HG02973 (cell line): ENCODE data around the gene CRYZL1.
A peak's percentile ranks its signal among the peaks of the same experiment; 100 is the strongest.

ENCODE experiments used
- ATAC-seq: cut with Tn5 transposase; IDR thresholded peaks from one replicate; pipeline ENCODE4 v1.9.1; 2021; ENCODE audit warnings: moderate library complexity; ENCODE audit not compliant: unreplicated experiment

The CRYZL1 gene

DNA sequence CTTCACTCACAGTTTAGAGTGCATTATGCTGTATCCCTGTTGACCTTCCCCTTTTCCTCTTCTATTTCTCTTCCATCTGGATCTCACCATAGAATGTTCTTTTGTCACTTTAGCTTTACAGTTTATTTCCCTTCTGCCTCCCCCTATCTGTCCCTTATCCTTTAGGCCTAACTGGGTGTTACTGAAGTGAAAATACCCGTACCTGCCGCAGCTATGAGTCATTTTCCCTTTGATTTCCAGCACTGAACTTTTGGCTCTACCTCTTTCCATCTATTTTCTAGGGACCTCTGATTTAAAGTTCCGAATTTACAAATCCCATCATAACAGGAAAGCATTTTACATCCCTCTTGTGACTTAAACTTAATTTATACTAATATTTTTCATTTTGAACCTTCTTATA lies 20.5 kb upstream of the CRYZL1 start:
- no peak for ATAC-seq

GRCh38 chr21:33661146-33661545 lies 19.6 kb upstream of the CRYZL1 start:
- no peak for ATAC-seq

- ATAC-seq = no peak
Measured at GRCh38 chr21:33660406-33660805, 18.9 kb upstream of the CRYZL1 start.

DNA sequence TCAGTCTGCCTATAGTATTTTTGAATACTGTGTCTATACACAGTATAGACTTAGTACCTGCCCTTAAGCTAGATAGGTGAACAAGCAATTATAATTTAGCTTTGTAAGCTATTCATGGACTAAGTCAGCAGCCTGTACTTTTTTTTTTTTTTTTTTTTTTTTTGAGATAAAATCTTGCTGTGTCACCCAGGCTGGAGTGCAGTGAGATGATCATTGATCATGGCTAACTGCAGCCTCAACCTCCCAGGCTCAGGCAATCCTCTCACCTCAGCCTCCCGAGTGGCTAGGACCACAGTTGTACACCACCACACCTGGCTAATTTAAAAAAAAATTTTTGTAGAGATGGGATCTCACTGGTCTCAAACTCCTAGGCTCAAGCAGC lies 18.0 kb upstream of the CRYZL1 start:
- ATAC-seq = no peak

DNA sequence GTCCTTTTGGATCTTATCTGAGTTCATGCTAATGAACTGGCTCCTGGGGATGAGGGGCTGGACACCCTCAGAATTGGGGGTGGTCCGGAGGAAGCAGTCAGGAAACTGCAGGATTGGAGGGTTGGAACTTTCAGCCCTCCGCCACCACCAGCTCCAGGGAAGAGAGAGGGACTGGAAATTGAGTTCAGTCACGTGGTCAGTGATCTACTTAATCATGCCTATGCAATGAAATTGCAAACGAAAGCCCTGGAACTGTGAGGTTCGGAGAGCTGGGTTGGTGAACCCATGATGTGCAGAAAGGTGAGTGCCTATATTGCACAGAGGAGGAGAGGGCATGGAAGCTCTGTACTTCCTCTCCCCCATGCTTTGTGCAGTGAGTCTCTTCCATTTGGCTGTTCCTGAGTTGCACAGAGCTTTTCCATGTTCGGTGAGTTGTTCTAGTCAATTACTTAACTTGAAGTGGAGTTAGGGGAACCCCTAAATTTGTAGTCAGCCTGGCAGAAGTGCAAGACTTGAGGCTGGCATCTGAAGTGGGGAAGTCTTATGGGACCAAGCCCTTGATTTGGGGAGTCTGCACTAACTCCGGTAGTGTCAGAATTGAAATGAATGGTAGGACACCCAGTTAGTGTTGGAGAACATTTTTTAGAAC lies 17.5 kb upstream of the CRYZL1 start:
- ATAC-seq = no peak

GRCh38 chr21:33657124-33657820 lies 15.7 kb upstream of the CRYZL1 start:
- no peak for ATAC-seq

DNA sequence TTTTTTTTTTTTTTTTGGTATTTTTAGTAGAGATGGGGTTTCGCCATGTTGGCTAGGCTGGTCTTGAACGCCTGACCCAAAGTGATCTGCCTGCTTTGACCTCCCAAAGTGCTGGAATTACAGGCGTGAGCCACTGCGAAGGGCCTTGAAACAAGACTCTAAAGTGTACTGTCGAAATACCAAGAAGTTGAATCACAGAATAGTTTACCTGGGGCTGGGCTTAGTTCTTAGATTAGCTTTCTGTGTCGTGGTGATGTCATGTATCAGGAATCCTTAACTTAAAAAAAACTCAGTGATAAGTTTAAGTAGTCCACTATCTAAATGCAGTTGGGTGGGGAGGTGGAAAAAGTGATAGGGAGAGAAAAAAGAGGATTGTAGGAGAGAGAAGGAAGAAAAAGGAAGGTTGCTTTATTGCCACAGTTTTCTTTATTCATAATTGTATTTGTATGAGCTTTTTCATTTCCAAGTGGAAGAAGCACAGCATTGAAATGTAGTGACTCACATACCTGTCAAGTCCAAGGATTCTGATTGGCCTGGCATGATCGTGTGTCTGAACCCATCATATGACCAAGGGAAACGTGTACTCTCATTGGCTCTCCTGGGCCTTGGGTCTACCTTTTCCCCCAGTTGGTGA lies 14.2 kb upstream of the CRYZL1 start:
- no peak for ATAC-seq

- no peak for ATAC-seq
Measured at GRCh38 chr21:33654412-33654811, 12.9 kb upstream of the CRYZL1 start.

- no peak for ATAC-seq
Measured at GRCh38 chr21:33651965-33652680, 10.6 kb upstream of the CRYZL1 start.

GRCh38 chr21:33650929-33651509 lies 9.5 kb upstream of the CRYZL1 start:
- ATAC-seq = no peak

GRCh38 chr21:33650230-33650629 lies 8.7 kb upstream of the CRYZL1 start:
- no peak for ATAC-seq

GRCh38 chr21:33648555-33648954 lies 7.0 kb upstream of the CRYZL1 start:
- no peak for ATAC-seq

GRCh38 chr21:33647587-33647986 lies 6.0 kb upstream of the CRYZL1 start:
- ATAC-seq = no peak

DNA sequence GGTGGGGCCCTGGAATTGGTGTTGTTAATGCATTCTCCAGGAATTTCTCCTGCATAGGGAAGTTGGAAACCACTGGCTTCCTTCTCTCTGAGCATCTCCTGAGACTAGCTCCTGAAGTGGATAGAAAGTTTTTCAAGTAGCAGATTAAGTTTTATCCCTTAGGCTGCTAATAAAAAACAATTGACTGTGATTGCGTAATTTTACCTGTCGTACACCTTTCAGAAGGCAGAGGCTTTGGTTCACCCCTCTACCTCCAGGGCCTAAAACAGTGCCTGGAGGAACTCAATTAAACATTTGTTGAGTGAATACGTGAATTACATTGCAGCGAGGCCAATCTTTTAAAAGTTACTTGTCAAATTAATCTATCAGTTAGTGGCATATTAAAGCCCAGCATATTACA lies 4.2 kb upstream of the CRYZL1 start:
- ATAC-seq = no peak

- ATAC-seq = no peak
Measured at GRCh38 chr21:33644383-33645074, 3.0 kb upstream of the CRYZL1 start.

DNA sequence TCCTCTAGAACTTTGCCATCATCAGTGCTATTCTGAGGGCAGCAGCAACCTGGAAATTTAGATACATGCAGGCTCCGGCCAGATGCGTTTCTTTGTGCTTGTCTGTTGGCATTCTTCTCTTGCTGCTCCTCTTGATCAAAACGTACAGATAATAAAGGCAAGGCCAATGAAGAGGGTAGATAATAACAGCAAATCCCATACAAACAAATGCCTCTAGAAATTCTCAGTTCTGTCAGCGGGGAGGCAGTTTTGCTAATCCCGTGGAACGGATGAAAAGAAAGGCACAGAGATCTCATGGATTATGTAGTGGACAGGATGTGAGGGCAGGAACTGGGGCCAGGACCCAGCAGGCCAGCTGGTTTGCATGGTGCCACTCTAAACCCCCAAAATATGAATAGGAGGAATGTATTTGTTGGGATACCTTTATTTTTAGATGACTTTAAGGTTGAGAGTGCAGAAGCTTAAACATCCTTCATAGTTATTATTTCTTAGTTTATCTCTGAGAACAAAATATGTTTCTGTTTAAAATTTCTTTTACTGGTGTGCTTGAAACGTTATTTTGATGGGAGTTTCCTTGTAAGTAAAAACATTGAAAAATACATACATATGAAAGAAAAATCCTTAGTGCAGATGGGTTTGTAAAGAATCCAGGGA lies 2.2 kb upstream of the CRYZL1 start:
- no peak for ATAC-seq

- no peak for ATAC-seq
Measured at GRCh38 chr21:33642896-33643657, 1.5 kb upstream of the CRYZL1 start.

GRCh38 chr21:33642027-33642895 lies 720 bp upstream of the CRYZL1 start, which contains the start of gene ITSN1:
TSS of gene ITSN1 (plus strand) at chr21:33642501. CDS start at chr21:33718829, 76,328 bp downstream.
- peak; percentile 85 for ATAC-seq
